B cell (primary cell): ENCODE results near the gene CDH2.

Experiments used
- EZH2 ChIP-seq: IDR thresholded peaks from 2 replicates; pipeline ENCODE4 v1.6.1; 2012; ENCODE audit warnings: borderline replicate concordance, low read depth, mild to moderate bottlenecking, moderate library complexity, low read length; ENCODE audit not compliant: insufficient read depth, poor library complexity, severe bottlenecking
- TF ChIP-seq, protein P1 (sequence below): fragments of 200-600 bp; IDR thresholded peaks from one replicate; pipeline ENCODE4 v1.8.0; 2022; ENCODE audit warnings: antibody characterized with exemption, mild to moderate bottlenecking

DNA sequence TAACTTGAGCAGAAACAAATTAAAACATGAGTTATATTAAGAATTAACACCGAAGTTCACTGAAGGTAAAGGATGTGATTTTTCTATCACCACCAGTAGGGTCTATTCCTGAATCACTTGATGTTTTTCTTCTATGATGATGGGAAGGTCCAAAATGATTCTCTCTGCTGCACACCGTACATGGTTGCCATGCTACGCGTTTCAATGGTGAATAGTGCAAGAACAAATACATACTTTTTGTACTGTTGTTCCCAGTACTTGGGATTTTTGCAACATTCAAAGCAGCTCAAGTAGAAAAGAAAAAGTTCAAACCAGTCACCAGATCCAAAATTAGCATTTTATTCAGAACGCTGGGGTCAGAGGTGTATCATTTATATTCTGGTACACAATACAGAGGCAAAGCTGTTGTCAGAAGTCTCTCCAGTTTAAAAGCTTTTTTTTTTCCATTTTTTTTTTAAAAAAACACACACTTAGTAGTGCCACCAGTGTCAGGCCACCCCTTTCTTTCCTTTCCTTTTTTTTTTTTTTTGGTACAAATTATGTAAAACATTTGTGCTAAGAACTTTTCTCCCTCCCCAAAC, 226.2 kb downstream of the CDH2 start:
- TF ChIP-seq, protein P1, sequence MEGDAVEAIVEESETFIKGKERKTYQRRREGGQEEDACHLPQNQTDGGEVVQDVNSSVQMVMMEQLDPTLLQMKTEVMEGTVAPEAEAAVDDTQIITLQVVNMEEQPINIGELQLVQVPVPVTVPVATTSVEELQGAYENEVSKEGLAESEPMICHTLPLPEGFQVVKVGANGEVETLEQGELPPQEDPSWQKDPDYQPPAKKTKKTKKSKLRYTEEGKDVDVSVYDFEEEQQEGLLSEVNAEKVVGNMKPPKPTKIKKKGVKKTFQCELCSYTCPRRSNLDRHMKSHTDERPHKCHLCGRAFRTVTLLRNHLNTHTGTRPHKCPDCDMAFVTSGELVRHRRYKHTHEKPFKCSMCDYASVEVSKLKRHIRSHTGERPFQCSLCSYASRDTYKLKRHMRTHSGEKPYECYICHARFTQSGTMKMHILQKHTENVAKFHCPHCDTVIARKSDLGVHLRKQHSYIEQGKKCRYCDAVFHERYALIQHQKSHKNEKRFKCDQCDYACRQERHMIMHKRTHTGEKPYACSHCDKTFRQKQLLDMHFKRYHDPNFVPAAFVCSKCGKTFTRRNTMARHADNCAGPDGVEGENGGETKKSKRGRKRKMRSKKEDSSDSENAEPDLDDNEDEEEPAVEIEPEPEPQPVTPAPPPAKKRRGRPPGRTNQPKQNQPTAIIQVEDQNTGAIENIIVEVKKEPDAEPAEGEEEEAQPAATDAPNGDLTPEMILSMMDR: no peak
- no peak for TF ChIP-seq EZH2
